Breast epithelium (tissue), 4 donors: ENCODE data around the gene SDCCAG8. TPM values are rescaled to one million over a fixed set of nuclear protein-coding genes. Genes with fewer than 3 reads are reported as not detected.

ENCODE experiments used
- DNase-seq, 2 donors: peaks; one replicate each; pipeline ENCODE4 v3.0.0-alpha.2; 2019; ENCODE audit warnings: low spot score in 2 of 2
- H3K27ac ChIP-seq, 2 donors: fragments of 200-600 bp; sonication (generic) in 1 of 2; one replicate each; pipeline ENCODE4 v1.5.1; 2016 to 2019; ENCODE audit warnings: mild to moderate bottlenecking in 1 of 2
- H3K27me3 ChIP-seq, 2 donors: fragments of 200-600 bp; sonication (generic) in 1 of 2; one replicate each; pipeline versions ENCODE4 v1.5.1 to v1.6.0; 2017 to 2019; ENCODE audit warnings: control low read depth in 1 of 2, mild to moderate bottlenecking in 1 of 2
- H3K36me3 ChIP-seq: fragments of 200-600 bp; one replicate; pipeline ENCODE4 v1.5.1; 2019
- H3K4me1 ChIP-seq, 2 donors: fragments of 200-600 bp; sonication (generic); one replicate each; pipeline ENCODE4 v1.5.1; 2016 to 2019; ENCODE audit warnings: control low read depth in 1 of 2
- H3K4me3 ChIP-seq, 3 donors: fragments of 200-600 bp; sonication (generic); 1 replicate in 2 of 3; 2 replicates in 1 of 3; pipeline ENCODE4 v1.5.1; 2016 to 2019; ENCODE audit warnings: mild to moderate bottlenecking in 3 of 3, moderate library complexity in 2 of 3
- H3K9me3 ChIP-seq, 2 donors: fragments of 200-600 bp; sonication (generic) in 1 of 2; one replicate each; pipeline ENCODE4 v1.5.1; 2016 to 2019; ENCODE audit warnings: control low read depth in 1 of 2
- CTCF ChIP-seq, 3 donors: fragments of 450-650 bp; IDR thresholded peaks; one replicate each; pipeline ENCODE4 v1.5.1; 2016 to 2017; ENCODE audit warnings: antibody characterized with exemption in 3 of 3, mild to moderate bottlenecking in 3 of 3, moderate library complexity in 3 of 3
- POLR2A ChIP-seq: fragments of 450-650 bp; IDR thresholded peaks from one replicate; pipeline ENCODE4 v1.6.1; 2016; ENCODE audit warnings: antibody characterized with exemption, mild to moderate bottlenecking, moderate library complexity
- POLR2AphosphoS5 ChIP-seq, 3 donors: sonication (generic); formaldehyde crosslinking; IDR thresholded peaks; one replicate each; pipeline ENCODE4 v1.6.1; 2017; ENCODE audit warnings: antibody characterized with exemption in 3 of 3
- intact Hi-C: fragments of 100-400 bp; cut with DNase I; formaldehyde crosslinking; loops from one replicate; pipeline ENCODE4 v1.15.1; 2023; ENCODE audit warnings: low total_unique reads
- total RNA-seq, 3 donors: library from RNA; depleted of rRNA; stranded (reverse); fragments of >200 nt; gene quantifications; one replicate each; pipeline ENCODE4 v1.1.0, GENCODE V29; 2016

SDCCAG8 gene
- total RNA-seq, 3 donors from 2014 or later = 48.6 to 73.0 (median 62.3) TPM

- no peaks in the 10 kb centered on the region for H3K27me3 ChIP-seq
- peak overlapping the region; percentile 90 to 93 for H3K27ac ChIP-seq
- no peaks in the 10 kb centered on the region for H3K36me3 ChIP-seq
- DNase-seq = peak; percentile 33 to 55
- peak overlapping the region; percentile 90 to 93 (median 91) for H3K4me3 ChIP-seq
- H3K9me3 ChIP-seq = no peaks in the 10 kb centered on the region
- peaks cover 0 to 4% of the 10 kb centered on the region in 2 donors for H3K4me1 ChIP-seq
- no peak for TF ChIP-seq POLR2A
- TF ChIP-seq POLR2AphosphoS5 (IDR thresholded peaks at IDR 0.05) = peak in 2 of 3 donors; percentile 19 to 29
- no peak for TF ChIP-seq CTCF (IDR thresholded peaks at IDR 0.05)
- intact Hi-C loops = no loop called here
Observed at GRCh38 chr1:243254233-243254926, 1.5 kb upstream of the SDCCAG8 start.

DNA sequence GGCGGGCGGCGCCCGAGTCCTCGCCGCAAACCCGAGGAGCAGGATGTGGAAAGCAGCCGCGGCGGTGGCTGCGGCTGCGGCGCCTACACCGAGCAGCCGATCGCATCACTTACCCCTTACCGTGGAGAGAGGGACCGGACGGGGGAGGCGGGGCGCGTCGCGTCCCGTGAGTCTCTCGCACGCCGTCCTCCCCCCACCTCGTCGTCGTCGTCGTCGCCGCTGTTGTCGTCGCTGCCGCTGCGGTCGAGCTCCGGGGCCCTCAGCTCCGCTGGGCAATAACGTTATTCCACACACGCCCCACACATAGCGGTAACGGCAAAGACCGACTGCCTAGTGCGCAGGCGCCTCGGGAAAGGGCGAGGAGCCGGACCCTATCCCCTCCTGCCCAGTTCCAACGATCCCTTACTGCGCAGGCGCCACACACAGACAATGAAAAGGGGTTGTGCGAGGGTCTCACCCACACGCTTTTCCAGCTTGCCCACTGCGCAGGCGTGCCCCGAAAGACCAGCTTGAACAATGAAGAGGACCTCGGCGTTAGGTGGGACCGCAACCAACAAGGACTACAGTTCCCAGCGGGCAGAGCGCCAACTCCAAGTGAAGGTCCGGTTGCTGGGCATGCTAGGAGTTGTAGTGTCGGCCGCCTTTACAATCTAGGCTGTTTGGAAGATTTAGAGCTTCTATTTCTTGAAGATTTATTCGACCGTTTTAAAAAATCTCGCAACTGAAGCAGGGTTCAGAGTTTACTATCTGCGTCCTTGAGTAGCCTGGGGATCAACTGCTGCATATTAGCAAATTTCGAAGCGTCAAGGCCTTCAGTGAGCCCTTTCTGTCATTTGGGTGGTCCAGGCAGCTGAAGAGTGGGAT, 682 bp upstream of the SDCCAG8 start, which contains the start of gene CEP170:
TSS of gene CEP170 (minus strand) at position 355 of the 864 bp plus-strand sequence. CDS start 30,001 bp downstream, outside the sequence.
- Histone ChIP-seq H3K9me3 (no peaks in the 10 kb centered on the region), H3K27ac (peak within 1 kb of the TSS; percentile 90 to 93), H3K27me3 (no peaks in the 10 kb centered on the region), H3K4me1 (peaks cover 0 to 4% of the 10 kb centered on the region in 2 donors), H3K4me3 (peak within 1 kb of the TSS; percentile 90 to 93 (median 91)), H3K36me3 (no peaks in the 10 kb centered on the region)
- no peak for TF ChIP-seq CTCF (IDR thresholded peaks at IDR 0.05)
- TF ChIP-seq POLR2A = no peak
- peak; percentile 57 to 65 (median 59) for TF ChIP-seq POLR2AphosphoS5 (IDR thresholded peaks at IDR 0.05)
- intact Hi-C loops = no loop called here
- peak; percentile 85 to 90 for DNase-seq

- Histone ChIP-seq H3K36me3 (no peaks in the 10 kb centered on the region), H3K27ac (peak overlapping the region; percentile 90 to 93), H3K27me3 (no peaks in the 10 kb centered on the region), H3K4me3 (peak overlapping the region; percentile 90 to 93 (median 91)), H3K9me3 (no peaks in the 10 kb centered on the region), H3K4me1 (peaks cover 0 to 4% of the 10 kb centered on the region in 2 donors)
- TF ChIP-seq POLR2A (no peak), CTCF (IDR thresholded peaks at IDR 0.05) (no peak), POLR2AphosphoS5 (IDR thresholded peaks at IDR 0.05) (no peak)
- intact Hi-C loops = no loop called here
- DNase-seq = no peak
Observed at GRCh38 chr1:243256590-243256989, 749 bp downstream of the SDCCAG8 start.

- H3K36me3 ChIP-seq = no peaks in the 10 kb centered on the region
- H3K4me3 ChIP-seq = no peak overlapping the region
- H3K27ac ChIP-seq = no peak overlapping the region
- no peak for DNase-seq
- intact Hi-C loops = no loop called here
- H3K27me3 ChIP-seq = no peaks in the 10 kb centered on the region
- no peaks in the 10 kb centered on the region for H3K9me3 ChIP-seq
- H3K4me1 ChIP-seq = peaks cover 0 to 4% of the 10 kb centered on the region in 2 donors
- no peak for TF ChIP-seq POLR2AphosphoS5 (IDR thresholded peaks at IDR 0.05)
- no peak for TF ChIP-seq CTCF (IDR thresholded peaks at IDR 0.05)
- no peak for TF ChIP-seq POLR2A
Observed at GRCh38 chr1:243257189-243257588, 1.3 kb downstream of the SDCCAG8 start.
